HG03457 (cell line): ENCODE results near the gene NOLC1.
"Not testable (repeated sequence)": the region's sequence is repeated elsewhere in the genome, so short reads cannot be mapped to it uniquely, and the experiment has no call there.

Experiments used
- ATAC-seq: cut with Tn5 transposase; IDR thresholded peaks from one replicate; pipeline ENCODE4 v1.9.1; 2021; ENCODE audit warnings: moderate number of reproducible peaks; ENCODE audit not compliant: unreplicated experiment

The NOLC1 gene

DNA sequence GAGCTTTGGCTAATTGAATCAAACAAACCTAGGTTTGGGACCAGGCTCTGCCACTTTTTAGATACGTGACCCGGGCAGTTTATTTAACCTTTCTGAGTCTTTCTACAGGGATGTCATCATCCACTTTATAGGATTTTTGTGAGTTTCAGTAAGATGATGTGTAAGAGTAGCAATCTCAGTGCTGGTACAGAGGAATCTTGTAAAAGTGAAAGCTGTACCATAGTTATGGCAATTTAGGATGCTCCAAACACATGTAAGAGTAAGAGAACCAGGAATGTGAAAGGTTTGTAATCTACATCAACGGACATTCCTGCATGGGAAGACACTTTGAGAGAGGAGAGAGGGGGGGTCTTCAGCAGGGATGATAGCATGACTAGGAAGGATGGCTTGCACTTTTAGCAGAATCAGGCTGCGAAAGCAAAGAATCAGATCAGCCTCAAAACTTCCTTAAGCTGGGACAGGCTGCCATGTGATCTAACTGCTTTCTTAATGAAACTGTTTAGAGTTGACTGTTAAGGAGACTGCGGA lies 968 bp downstream of the NOLC1 start:
- ATAC-seq: no peak

DNA sequence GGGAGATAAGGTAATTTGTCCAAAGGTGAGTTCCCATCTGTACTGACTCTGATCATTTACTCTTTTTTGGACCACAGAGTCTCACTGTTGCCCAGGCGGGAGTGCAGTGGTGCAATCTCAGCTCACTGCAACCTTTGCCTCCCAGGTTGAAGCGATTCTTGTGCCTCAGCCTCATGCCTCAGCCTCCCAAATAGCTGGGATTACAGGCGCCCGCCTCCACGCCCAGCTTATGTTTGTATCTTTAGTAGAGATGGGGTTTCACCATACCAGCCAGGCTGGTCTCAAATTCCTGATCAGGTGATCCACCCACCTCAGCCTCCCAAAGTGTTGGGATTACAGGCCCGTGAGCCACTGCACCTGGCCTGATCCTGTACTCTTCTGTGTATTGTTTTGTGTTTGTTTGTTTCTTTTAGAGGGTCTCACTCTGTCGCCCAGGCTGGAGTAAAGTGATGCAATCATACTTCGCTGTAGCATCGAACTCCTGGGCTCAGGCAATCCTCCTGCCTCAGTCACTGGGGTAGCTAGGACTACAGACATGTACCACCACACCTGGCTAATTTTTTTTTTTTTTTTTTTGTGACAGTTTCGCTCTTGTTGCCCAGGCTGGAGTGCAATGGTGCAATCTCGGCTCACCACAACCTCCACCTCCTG lies 2.4 kb downstream of the NOLC1 start:
- no peak for ATAC-seq

DNA sequence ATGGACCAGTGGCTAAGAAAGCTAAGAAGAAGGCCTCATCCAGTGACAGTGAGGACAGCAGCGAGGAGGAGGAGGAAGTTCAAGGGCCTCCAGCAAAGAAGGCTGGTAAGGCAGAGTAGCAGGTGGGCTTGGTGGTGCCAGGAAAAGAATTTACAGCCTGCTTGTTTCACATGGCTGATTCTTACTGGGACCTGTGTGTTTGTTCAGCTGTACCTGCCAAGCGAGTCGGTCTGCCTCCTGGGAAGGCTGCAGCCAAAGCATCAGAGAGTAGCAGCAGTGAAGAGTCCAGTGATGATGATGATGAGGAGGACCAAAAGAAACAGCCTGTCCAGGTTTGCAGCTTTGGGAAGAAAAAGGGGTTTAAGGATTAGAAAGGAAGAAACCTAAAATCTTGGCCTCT lies 5.0 kb downstream of the NOLC1 start:
- no peak for ATAC-seq

DNA sequence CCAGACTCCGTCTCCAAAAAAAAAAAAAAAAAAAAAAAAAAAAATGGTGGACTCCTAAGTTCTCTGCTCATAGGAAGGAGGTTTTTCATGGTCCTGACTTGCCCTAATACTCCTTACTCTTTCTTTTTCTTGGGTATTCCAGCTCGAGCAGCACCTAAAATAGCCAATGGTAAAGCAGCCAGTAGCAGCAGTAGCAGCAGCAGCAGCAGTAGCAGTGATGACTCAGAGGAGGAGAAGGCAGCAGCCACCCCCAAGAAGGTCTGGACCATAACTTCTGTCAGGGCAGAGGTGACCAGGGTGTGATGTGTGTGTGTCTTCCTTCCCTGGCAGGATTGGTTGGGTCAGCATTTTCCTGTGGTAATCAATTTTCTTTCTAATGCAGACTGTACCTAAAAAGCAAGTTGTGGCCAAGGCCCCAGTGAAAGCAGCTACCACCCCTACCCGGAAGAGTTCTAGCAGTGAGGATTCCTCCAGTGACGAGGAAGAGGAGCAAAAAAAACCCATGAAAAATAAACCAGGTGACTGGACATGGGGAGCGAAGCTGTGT lies 6.9 kb downstream of the NOLC1 start:
- no peak for ATAC-seq

DNA sequence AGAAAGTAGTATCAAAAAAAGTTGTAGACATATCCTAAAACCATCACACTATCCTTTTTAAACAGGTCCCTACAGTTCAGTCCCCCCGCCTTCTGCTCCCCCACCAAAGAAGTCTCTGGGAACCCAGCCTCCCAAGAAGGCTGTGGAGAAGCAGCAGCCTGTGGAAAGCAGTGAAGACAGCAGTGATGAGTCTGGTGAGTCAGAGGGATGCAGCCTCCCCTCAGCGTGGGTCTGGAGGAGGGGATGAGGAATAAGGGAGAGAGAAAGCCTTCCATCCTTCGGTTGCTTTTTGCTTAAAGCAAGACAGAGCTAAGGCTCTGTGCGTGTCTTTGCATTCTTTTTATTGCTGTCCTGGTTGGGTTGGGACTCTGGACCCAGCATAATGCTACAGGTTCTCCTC lies 7.6 kb downstream of the NOLC1 start:
- ATAC-seq: no peak

DNA sequence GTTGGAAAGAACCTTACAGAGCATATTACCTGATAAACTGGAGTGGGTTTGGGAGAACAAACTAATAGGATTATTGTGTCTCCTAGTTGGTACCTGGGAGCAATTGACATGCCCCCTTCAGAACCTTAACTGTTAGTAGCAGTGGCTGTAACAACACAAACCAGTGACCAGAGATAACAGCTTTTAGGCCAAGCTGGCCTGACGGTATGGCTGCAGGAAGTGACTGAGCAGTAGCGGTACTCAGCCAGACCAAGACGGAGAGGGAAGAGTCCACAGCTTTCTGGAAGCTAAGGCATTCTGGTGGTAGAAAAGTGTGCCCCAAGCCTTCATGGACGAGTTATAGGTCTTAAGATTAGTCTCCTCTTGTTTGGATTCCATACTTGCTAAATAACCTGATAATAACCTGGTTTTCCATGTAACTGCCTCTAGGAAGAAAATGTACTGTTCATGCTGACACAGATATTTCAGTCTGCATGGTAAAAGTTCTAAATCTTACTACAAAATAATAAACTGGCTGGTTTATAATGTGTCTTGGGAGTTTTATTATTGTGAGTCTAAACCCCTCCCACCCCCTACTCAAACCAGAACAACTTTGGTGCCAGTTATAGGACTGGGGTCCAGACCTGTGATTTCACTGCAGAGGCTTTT lies 11.3 kb downstream of the NOLC1 start:
- no peak for ATAC-seq

DNA sequence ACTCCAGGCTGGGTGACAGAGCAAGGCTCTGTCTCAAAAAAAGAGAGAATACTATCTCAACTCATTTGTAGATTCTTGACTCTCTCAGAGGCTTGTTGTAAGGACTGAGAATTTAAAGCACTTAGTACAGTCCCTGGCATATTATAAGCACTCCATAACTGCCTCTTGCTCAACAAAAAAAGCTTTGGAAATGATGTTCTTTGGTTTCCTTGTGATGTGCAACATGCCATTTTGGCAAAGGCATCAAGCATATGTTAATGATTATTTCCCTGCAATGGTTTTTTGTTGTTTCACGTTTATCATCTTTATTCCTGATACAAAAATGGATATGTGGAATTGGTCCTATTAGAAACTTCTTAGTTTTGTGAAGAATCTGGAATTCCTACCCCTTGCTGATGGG lies 15.7 kb downstream of the NOLC1 start:
- ATAC-seq: no peak

DNA sequence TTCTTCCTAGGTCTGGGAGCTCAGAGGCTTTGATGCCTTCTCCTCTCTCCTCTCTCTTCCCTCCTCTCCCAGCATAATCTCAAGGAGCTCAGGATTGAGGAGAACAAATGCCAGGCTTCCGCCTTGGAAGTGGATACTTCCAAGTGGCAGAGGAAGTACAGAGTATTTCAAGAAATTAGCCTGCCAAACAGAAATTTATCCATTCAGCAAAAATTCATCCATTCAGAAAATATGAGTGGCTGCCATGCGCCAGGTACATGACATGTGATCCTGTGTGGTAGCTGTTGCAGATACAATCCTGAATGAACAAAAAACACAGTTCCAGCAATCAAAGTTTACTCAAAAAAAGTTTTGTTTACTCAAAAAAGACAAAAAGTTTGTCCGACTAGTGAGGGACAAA lies 18.4 kb downstream of the NOLC1 start:
- ATAC-seq: no peak

DNA sequence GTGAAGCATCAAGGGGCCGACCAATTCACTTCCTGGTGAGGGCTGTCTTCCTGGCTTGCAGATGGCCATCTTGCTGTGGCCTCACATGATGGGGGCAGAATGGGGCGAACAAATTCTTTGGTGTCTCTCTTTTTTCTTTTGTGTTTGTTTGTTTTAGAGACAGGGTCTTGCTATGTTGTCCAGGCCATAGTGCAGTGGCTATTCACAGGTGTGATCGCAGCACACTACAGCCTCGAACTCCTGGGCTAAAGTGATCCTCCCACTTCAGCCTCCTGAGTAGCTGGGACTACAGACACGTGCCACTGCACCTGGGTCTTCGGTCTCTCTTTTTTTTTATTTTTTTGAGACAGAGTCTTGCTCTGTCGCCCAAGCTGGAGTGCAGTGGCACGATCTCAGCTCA lies 20.1 kb downstream of the NOLC1 start:
- ATAC-seq: no peak

DNA sequence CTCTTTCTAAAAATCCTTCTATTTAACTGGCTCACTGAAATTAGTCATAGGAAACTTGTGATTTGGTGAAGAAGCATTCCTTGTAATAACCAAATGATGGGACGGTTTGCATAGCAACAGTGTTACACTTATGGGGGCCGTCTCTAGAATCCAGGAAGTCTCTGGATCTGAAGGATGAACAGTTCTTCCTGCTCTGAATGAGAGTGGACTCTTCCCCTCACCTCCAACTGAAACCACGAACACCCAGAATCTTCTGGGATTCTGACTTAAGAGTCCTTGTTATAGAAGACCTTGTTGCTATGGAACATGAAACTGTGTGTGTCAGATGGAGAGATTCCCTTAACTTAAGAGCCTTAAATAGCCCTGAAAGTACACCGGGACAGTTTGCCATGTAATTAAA lies 23.2 kb downstream of the NOLC1 start:
- ATAC-seq: no peak

DNA sequence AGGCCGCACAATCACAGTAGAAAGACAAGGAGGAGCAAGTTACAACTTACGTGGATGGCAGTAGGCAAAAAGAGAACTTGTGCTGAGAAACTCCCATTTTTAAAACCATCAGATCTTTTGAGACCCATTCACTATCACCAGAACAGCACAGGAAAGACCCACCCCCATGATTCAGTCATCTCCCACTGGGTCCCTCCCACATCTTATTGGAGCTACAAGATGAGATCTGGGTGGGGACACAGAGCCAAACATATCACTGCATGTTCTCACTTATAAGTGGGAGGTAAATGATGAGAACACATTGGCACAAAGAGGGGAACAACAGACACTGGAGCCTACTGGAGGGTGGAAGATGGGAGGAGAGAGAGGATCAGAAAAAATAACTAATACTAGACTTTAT lies 32.4 kb downstream of the NOLC1 start:
- no peak for ATAC-seq

DNA sequence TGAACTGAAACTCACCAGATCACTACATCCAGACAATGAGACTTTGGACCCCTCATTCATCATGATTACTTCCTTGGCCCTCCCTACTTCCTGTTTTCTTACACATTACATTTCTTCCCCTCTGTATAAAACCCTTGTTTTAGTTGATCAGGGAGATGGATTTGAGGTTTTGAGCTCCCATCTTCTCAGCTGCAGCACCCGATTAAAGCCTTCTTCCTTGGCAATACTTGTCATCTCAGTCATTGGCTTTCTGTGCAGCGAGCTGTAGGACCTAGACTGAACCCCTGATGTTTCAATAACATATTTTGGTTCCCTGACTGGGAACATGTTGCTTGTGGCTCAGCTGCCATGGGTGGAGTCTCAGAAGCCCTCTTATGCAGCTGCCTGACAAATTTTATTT lies 33.1 kb downstream of the NOLC1 start:
- ATAC-seq: no peak

DNA sequence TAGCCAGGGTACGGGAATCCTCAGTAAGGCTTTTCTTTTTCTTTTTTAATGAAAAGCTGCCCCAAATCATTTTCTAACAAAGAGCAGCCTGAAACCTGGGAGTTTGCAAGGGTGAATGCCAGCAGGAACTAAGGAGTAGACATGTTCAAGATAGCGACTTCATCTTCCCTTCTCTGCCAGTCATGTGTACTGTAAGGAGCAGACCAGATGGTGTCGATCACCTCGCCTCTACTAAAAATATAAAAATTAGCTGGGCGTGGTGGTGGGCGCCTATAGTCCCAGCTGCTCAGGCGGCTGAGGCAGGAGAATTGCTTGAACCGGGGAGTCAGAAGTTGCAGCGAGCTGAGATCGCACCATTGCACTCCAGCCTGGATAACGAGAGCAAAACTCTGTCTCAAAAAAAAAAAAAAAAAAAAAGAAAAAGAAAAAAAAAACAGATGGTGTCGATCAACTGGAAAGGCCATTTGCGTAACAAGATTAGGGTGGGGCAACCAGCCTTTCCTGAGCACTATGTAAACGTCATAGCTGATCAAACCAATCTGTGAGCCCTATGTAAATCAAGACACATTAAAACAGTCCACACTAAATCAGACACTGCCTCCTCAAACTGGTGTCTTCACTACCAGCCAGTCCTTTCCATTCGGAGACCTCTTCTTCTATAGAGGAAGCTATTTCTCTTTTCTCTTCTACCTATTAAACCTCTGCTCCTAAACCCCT lies 33.8 kb downstream of the NOLC1 start:
- no peak for ATAC-seq

DNA sequence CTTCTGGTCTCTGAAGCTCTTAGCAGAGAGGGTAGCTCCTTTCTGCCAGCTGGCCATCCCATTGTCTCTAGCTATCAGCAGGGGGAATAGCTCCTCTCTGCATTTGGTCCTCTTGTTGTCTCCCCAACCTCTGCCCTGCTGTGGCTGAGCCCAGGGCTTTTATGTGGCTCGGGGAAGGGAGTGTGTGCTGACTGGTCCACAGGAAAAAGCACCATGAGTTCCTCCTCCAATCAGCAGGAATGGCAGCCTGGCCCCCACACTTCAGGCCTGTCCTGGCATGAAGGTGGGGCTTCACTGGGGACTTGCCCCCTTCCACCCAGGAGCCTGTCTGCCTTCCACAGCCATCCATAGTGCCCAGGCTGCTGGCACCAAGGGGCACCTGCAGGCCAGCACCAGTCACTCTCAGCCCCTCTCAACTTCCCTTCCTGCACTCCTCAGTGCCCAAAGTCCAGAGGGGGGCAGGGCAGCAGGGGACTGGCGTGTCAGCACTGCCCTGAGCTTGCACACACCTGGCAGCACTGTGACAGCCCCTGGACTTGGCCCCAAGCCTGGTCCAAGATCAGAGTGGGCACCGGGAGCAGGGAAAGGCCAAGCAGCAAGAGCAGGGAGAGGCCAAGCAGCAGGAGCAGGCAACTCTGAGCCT lies 36.2 kb downstream of the NOLC1 start:
- ATAC-seq: no peak

DNA sequence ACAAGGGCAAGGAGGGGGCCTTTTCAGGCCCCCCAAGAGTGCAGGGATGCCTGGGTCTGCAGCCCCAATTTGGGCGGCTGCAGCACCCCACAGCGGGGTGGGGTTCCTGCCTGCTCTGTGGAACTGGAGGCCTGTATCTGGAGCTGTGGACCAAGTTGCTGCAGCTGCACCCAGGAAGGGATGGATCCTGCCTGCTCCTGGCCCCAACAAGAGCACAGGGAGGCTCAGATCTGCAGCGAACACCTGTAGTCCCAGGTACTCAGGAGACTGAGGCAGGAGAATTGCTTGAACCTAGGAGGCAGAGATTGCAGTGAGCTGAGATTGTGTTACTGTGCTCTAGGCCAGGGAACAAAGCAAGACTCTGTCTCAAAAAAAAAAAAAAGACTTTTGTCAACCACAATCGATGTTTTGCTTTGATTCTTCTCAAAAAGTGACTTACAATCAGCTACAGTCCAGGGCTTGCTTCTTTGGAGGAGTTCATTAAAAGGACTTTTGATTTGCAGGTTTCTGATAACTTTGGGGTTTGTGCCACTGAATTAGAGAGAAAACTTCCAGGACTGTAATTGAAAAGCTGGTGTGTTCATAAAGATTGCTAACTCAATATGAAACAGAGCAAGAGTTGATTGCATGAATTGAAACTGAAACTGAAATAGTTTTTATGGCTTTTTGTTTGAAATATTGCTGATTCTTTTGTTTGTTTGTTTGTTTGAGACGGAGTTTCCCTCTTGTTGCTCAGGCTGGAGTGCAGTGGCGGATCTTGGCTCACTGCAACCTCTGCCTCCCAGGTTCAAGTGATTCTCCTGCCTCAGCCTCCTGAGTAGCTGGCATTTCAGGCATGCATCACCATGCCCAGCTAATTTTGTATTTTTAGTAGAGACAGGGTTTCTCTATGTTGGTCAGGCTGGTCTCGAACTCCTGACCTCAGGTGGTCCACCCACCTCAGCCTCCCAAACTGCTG lies 37.0 kb downstream of the NOLC1 start:
- not testable (repeated sequence) for ATAC-seq

DNA sequence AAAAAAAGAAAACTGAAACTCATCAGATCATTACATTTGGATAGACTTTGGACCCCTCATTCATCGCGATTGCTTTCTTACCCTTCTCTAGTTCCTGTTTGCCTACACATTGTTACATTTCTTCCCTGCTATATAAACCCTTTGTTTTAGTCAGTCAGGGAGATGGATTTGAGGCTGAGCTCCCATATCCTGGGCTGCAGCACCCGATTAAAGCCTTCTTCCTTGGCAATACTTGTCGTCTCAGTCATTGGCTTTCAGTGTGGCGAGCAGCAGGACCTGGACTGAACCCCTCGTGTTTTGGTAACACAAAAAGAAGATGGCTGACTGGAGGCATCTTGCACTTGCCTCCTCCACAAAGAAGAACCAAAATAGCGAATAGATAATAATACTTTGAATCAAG lies 39.8 kb downstream of the NOLC1 start:
- no peak for ATAC-seq

DNA sequence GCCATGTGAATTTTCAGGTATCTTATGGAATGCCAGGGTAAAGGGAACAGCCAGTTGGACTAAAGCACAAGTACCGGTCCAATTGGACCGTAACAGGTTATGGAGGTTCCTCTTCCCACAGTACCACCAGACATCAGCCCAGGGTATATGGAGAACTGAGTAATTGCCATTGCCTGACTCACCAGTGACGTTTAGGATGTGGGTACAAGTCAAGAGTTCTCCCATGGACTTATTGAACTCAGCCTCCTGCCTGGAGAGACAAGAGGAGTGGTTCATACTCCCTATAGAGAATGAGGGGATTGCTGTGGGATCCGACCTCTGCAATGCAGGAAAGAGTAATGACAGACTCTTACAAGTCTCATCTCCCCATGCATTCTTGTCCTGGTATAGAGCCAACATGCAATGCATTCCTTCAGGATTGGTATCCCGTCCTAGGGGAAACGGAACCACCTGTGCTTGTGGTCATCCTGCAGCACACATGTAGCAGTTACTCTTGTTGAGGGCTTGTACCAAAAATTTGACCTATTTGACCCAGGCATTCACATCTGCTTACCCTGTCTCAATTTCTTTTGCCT lies 43.2 kb downstream of the NOLC1 start:
- ATAC-seq: no peak

DNA sequence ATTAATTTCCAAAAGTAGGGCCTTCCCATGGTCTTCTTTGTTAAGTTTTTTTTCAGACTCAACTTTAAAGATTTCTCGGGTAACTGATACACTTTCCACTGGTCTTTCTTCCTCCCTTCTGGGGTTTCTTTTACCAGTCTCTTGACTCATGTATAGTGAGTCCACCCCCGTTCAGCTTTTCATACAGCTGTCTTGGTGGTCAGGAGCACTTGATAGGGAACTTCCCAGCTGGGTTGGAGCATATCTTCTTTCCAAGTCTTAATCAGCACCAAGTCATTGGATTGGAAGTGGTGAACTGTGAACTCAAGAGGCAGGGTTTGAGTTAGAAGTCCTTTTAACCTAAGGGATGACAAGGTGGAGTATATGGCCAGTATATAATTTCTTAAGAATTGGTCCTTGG lies 44.7 kb downstream of the NOLC1 start:
- ATAC-seq: no peak

DNA sequence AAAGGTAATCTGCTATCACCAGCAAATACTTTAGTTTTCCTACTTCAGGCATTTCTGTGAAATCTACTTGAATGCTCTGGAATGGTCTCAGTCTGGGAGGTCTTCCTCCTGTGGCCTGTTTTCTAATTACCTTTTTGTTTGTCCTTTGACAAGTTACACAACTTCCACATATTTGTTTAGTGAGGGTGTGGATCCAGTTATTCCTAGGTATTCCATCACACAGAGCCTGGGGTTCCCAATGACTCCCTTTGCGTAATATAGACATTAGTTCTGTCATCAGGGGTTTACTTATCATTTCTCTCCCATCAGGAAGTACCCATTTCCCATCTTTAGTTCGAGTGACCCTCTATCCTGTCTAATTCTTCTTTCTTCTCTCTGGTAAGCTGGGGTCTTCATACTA lies 45.8 kb downstream of the NOLC1 start:
- no peak for ATAC-seq
